IPS-NIHi11 (cell line): ENCODE measurements around the gene CCDC92.
A peak's percentile ranks its signal among the peaks of the same experiment; 100 is the strongest.
"Not testable (repeated sequence)": the region's sequence is repeated elsewhere in the genome, so short reads cannot be mapped to it uniquely, and the experiment has no call there.

Experiments
- DNase-seq: peaks from one replicate; pipeline ENCODE4 v3.0.0; 2012; ENCODE audit warnings: mixed read lengths, low spot score

Gene CCDC92

GRCh38 chr12:123948796-123949769, 23.5 kb downstream of the CCDC92 start:
- DNase-seq, result no peak

GRCh38 chr12:123948401-123948795, 24.2 kb downstream of the CCDC92 start:
- DNase-seq, result no peak

GRCh38 chr12:123947531-123947930, 25.1 kb downstream of the CCDC92 start:
- not testable (repeated sequence) for DNase-seq

DNA sequence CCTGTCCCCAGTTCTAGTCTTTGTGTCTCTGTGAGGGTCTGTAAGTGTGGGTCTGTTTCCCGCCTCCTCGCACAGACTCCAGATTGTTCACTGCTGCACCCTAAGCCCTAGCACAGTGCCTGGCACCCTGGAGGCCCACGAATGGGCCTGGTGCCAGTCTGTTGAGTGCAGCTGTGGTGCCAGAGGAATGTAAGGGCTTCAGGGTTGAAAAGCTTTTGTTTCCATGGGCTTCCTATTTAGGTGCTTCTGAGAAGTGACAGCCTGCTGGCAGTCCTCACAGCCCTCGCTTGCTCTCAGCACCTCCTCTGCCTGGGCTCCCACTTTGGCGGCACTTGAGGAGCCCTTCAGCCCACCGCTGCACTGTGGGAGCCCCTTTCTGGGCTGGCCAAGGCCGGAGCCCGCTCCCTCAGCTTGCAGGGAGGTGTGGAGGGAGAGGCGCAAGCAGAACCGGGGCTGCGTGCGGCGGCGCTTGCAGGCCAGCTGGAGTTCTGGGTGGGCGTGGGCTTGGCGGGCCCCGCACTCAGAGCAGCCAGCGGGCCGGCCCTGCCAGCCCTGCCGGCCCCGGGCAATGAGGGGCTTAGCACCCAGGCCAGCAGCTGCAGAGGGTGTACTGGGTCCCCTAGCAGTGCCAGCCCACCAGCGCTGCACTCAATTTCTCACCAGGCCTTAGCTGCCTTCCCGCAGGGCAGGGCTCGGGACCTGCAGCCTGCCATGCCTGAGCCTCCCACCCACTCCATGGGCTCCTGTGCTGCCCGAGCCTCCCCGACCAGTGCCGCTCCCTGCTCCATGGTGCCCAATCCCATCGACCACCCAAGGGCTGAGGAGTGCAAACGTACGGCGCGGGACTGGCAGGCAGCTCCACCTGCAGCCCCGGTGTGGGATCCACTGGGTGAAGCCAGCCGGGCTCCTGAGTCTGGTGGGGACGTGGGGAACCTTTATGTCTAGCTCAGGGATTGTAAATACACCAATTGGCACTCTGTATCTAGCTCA, 25.8 kb downstream of the CCDC92 start:
- DNase-seq, result not testable (repeated sequence)

DNA sequence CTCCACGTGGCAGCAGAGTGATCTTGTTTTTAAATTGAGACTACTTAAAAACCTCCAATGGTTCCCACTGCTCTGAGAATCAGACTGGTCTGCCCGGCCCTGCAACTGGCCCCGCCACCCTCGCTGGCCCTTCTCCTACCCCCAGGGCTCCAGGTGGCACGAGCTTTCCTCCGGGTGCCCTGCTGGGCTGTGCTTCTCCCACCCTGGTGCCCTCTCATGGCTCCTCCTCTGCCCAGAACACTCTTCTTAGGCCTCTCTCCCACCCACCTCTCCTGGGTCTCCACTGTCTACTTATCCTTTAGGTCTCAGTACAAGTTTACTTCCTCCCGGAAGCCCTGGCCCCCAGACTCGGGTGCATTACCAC, 26.5 kb downstream of the CCDC92 start:
- no peak for DNase-seq

- no peak for DNase-seq
Observed at GRCh38 chr12:123945287-123946151, 27.1 kb downstream of the CCDC92 start.

DNA sequence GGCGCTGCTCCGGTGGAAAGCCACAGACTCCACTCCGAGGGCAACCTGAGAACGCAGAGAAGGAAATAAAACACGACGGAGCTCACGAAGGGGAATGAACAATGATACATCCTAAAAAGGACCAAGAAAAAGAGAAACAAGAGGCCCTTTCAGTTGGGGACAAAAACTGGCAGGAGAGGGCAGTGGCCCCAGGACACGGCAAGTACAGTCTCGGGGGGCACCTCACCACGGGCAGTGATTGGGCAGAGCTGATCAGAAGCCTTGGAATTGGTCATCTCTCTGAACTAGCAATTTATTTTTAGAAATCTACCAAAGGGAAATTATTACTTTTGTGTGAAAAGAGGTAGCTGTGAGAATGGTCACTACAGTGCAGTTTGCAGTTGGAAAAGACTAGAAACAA, 27.9 kb downstream of the CCDC92 start:
- DNase-seq, result no peak

- DNase-seq, result no peak
Observed at GRCh38 chr12:123943816-123944215, 28.8 kb downstream of the CCDC92 start.

- no peak for DNase-seq
Observed at GRCh38 chr12:123942911-123943648, 29.6 kb downstream of the CCDC92 start.

GRCh38 chr12:123942238-123942653, 30.4 kb downstream of the CCDC92 start:
- DNase-seq, result no peak

- DNase-seq, result no peak
Observed at GRCh38 chr12:123941624-123942237, 30.9 kb downstream of the CCDC92 start.

DNA sequence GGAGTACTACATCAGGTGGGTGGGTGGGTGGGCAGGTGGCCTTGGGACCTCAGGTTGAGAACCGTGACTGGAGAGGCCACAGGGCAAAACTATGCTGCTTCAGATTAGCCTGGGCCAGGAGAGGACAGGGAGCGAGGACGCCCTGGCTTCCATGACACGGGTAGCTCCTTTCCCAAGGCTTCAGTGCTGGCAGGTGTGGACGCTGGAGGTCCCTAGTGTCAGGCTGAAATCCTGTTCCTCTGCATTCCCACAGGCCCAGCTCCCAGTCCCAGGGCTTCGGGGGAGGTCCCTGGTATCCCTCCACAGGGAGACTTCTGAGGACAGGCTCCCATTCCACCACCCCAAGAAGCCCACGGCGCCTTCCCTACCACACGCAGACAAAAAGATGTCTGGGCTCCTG, 31.6 kb downstream of the CCDC92 start:
- no peak for DNase-seq

DNA sequence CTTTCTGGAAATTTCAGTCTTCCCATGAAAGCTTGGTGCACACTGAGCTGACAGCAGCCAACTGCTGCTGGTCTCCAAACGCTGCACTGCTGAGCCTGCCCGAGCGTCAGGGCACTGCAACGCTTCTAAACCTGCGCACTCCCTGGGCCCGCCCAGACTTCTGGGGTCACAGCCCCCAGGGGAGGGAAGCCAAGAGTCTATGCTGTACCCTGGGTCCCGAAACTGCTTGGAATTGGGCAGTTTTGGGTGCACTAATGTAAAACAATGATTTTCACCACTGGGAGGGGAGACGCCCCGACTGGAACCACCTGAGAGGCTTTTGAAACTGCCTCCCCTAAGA, 32.0 kb downstream of the CCDC92 start:
- no peak for DNase-seq

DNA sequence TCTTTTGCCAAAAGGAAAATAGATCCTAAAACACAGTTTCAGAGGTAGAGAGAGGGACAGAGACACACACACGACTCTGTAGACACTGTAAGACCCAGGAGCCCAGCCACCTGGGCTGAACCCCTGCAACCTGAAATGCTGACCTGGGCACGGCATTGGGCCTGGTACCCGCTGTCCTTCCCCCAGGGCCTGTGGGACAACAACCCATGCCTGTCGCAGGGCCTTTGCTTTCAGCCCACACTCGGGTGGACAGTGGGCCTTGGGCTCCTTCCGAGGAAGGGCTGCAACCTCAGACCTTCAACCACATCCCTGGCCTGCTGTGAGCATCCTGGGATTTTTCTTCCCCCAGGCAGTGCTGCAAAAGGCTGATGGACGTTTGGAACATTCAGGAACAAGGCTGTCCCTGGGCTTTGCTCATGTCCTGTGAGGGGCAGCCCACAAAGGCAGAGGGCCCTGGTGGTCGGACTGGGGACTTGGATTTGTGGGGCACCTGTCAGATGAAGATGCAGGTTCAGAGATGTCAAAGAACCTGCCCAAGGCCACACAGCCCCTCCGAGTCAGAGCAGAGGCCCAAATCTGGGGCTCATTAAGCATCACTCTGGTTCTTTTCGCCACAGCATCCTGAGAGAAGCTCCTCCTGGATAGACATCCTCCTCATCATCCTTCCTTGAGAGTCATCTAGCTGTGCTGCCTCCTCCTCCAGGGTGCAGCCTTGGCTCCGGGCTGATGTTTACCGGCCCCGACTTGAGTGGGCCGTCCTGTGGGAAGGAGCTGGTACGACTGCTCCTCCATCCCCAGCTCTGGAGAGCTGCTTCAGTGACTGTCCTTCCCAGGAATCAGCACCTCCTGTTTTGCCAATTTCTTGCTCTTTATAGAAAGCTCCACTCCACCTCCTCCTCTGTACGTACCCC, 32.7 kb downstream of the CCDC92 start:
- DNase-seq, result no peak

GRCh38 chr12:123938679-123939480, 33.8 kb downstream of the CCDC92 start:
- peak; percentile 77 for DNase-seq

GRCh38 chr12:123937707-123938591, 34.7 kb downstream of the CCDC92 start:
- no peak for DNase-seq

DNA sequence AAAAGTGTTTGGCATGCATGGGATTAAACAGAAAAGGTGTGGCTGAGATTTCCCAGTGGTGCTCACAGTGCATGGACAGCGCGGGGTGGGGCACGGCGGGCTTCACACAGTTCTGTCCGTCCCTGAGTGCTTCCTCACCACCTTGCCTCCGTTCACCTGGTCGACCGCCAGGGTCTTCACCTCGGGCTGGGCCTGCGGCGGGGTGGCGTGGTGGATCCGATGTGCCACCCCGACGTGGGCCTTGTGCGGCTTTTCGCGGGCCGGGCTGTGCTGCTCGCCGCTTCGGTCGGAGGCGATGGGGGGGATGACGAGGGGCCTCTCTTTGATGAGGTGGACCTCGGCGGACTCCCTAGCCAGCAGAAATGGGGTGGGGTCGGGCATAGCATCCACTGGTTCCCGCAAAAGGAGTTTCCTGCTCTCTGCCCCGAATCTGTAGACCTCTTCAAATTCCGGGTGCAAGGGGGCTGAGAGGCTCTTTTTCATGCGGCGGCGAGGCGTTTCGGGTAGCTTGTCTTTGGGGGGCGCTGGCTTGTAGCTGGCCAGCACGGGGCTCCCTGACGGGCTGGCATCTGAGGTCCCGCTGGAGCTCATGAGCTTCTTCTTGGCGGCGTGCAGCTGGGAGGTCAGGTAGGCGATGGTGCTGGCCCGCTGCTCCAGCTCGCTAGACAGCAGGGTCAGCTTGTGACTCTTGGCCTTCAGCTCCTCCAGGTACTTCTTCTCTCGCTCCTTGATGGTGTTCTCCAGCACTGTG, 35.5 kb downstream of the CCDC92 start:
- DNase-seq, result no peak
